H9 (cell line): ENCODE measurements around the gene CHST2. TPM values are rescaled to one million over a fixed set of nuclear protein-coding genes. Genes with fewer than 3 reads are reported as not detected.

Experiments
- DNase-seq: peaks from one replicate; pipeline ENCODE4 v3.0.0-alpha.2; 2017
- H2AFZ ChIP-seq: one replicate; pipeline ENCODE4 v1.6.1; 2013; ENCODE audit warnings: mild to moderate bottlenecking, low read length, control low read depth, moderate library complexity
- H2AK5ac ChIP-seq: 2 replicates; pipeline ENCODE4 v1.6.1; 2013; ENCODE audit warnings: low read length, control low read depth, mixed read lengths; ENCODE audit not compliant: insufficient read length
- H2BK120ac ChIP-seq: one replicate; pipeline ENCODE4 v1.6.1; 2013; ENCODE audit warnings: low read depth, mild to moderate bottlenecking, low read length, control low read depth, inconsistent platforms; ENCODE audit not compliant: poor library complexity, severe bottlenecking
- H2BK12ac ChIP-seq: 2 replicates; pipeline ENCODE4 v1.6.1; 2013; ENCODE audit warnings: low read length, control low read depth, mixed read lengths, low read depth; ENCODE audit not compliant: insufficient read length
- H2BK15ac ChIP-seq: 2 replicates; pipeline ENCODE4 v1.6.1; 2013; ENCODE audit warnings: low read depth, low read length, control low read depth
- H2BK20ac ChIP-seq: one replicate; pipeline ENCODE4 v1.6.1; 2013; ENCODE audit warnings: low read depth, mild to moderate bottlenecking, low read length, control low read depth, inconsistent platforms; ENCODE audit not compliant: poor library complexity, severe bottlenecking
- H2BK5ac ChIP-seq: 2 replicates; pipeline ENCODE4 v1.6.1; 2013; ENCODE audit warnings: low read length, control low read depth, mixed read lengths; ENCODE audit not compliant: insufficient read length
- H3K14ac ChIP-seq: 2 replicates; pipeline ENCODE4 v1.6.1; 2013; ENCODE audit warnings: low read length, control low read depth; ENCODE audit not compliant: insufficient read depth
- H3K18ac ChIP-seq: 2 replicates; pipeline ENCODE4 v1.6.1; 2013; ENCODE audit warnings: low read depth, mild to moderate bottlenecking, mixed read lengths, low read length, control low read depth; ENCODE audit not compliant: insufficient read length
- H3K23ac ChIP-seq: 2 replicates; pipeline ENCODE4 v1.6.1; 2013; ENCODE audit warnings: low read length, control low read depth, mixed read lengths, low read depth; ENCODE audit not compliant: insufficient read length
- H3K23me2 ChIP-seq: 2 replicates; pipeline ENCODE4 v1.6.1; 2013; ENCODE audit warnings: low read depth, mild to moderate bottlenecking, mixed read lengths, low read length, control low read depth; ENCODE audit not compliant: insufficient read length, poor library complexity, severe bottlenecking
- H3K27ac ChIP-seq: 2 replicates; pipeline ENCODE4 v1.5.1; 2013; ENCODE audit warnings: low read length, control low read depth, mixed read lengths, low read depth; ENCODE audit not compliant: insufficient read length
- H3K27me3 ChIP-seq: 2 replicates; pipeline ENCODE4 v1.6.1; 2013; ENCODE audit warnings: low read length, control low read depth, inconsistent platforms; ENCODE audit not compliant: insufficient read depth
- H3K4ac ChIP-seq: 2 replicates; pipeline ENCODE4 v1.6.1; 2013; ENCODE audit warnings: low read depth, mild to moderate bottlenecking, control low read depth, inconsistent platforms, low read length, moderate library complexity
- H3K4me1 ChIP-seq: 2 replicates; pipeline ENCODE4 v1.6.1; 2013; ENCODE audit warnings: low read length, control low read depth, inconsistent platforms; ENCODE audit not compliant: insufficient read depth
- H3K4me2 ChIP-seq: 2 replicates; pipeline ENCODE4 v1.6.1; 2013; ENCODE audit warnings: low read length, control low read depth, mixed read lengths; ENCODE audit not compliant: insufficient read length, insufficient read depth
- H3K56ac ChIP-seq: 2 replicates; pipeline ENCODE4 v1.6.1; 2013; ENCODE audit warnings: low read depth, mild to moderate bottlenecking, mixed read lengths, low read length, control low read depth; ENCODE audit not compliant: insufficient read length
- H3K79me1 ChIP-seq: 2 replicates; pipeline ENCODE4 v1.6.1; 2013; ENCODE audit warnings: low read depth, mild to moderate bottlenecking, moderate library complexity, low read length, control low read depth, inconsistent platforms; ENCODE audit not compliant: insufficient read depth, poor library complexity, severe bottlenecking
- H3K79me2 ChIP-seq: 2 replicates; pipeline ENCODE4 v1.6.1; 2013; ENCODE audit warnings: low read length, control low read depth, inconsistent platforms; ENCODE audit not compliant: insufficient read depth
- H3K9ac ChIP-seq: 2 replicates; pipeline ENCODE4 v1.6.1; 2013; ENCODE audit warnings: low read length, control low read depth, mixed read lengths; ENCODE audit not compliant: insufficient read length; ENCODE audit errors: extremely low read depth
- H3K9me3 ChIP-seq: one replicate; pipeline ENCODE4 v1.6.1; 2013; ENCODE audit warnings: low read depth, low read length, inconsistent platforms; ENCODE audit not compliant: control insufficient read depth
- H3T11ph ChIP-seq: one replicate; pipeline ENCODE4 v1.6.1; 2013; ENCODE audit warnings: mild to moderate bottlenecking, low read length, control low read depth, inconsistent platforms
- H4K20me1 ChIP-seq: one replicate; pipeline ENCODE4 v1.6.1; 2013; ENCODE audit not compliant: control insufficient read depth, insufficient read length, insufficient read depth
- H4K5ac ChIP-seq: 2 replicates; pipeline ENCODE4 v1.6.1; 2013; ENCODE audit warnings: low read depth, mild to moderate bottlenecking, mixed read lengths, low read length, control low read depth; ENCODE audit not compliant: insufficient read length
- H4K8ac ChIP-seq: replicated peaks from 2 replicates; pipeline ENCODE4 v1.6.1; 2013; ENCODE audit warnings: low read length, control low read depth, mixed read lengths, low read depth; ENCODE audit not compliant: insufficient read length
- H4K91ac ChIP-seq: 2 replicates; pipeline ENCODE4 v1.6.1; 2013; ENCODE audit warnings: low read depth, mild to moderate bottlenecking, moderate library complexity, mixed read lengths, low read length, control low read depth; ENCODE audit not compliant: insufficient read length
- H3K27ac Mint-ChIP-seq, 3 experiments: 2 replicates in 2 of 3; 3 replicates in 1 of 3; pipeline ENCODE4 v1.8.0; 2020 to 2021; ENCODE audit warnings: mixed read lengths in 3 of 3, mild to moderate bottlenecking in 1 of 3, moderate library complexity in 1 of 3
- H3K27me3 Mint-ChIP-seq: 2 replicates; pipeline ENCODE4 v1.8.0; 2021; ENCODE audit warnings: low read depth, mild to moderate bottlenecking, moderate library complexity, mixed read lengths
- H3K36me3 Mint-ChIP-seq, 3 experiments: 2 replicates in 2 of 3; 3 replicates in 1 of 3; pipeline ENCODE4 v1.8.0; 2020 to 2021; ENCODE audit warnings: low read depth in 3 of 3, mixed read lengths in 3 of 3; ENCODE audit not compliant: insufficient read depth in 1 of 3
- H3K4me1 Mint-ChIP-seq, 2 experiments: 2 replicates each; pipeline ENCODE4 v1.8.0; 2020; ENCODE audit warnings: mixed read lengths in 2 of 2
- H3K4me3 Mint-ChIP-seq, 2 experiments: 2 replicates in 1 of 2; 3 replicates in 1 of 2; pipeline ENCODE4 v1.8.0; 2020 to 2021; ENCODE audit warnings: mild to moderate bottlenecking in 2 of 2, mixed read lengths in 2 of 2, moderate library complexity in 1 of 2
- H3K9me3 Mint-ChIP-seq, 2 experiments: 2 replicates in 1 of 2; 3 replicates in 1 of 2; pipeline ENCODE4 v1.8.0; 2020; ENCODE audit warnings: mild to moderate bottlenecking in 2 of 2, mixed read lengths in 2 of 2, moderate library complexity in 1 of 2
- CTCF ChIP-seq: fragments of 200-600 bp; sonication (generic); conservative IDR thresholded peaks from 3 replicates; pipeline ENCODE4 v1.8.0; 2021; ENCODE audit warnings: antibody characterized with exemption, mild to moderate bottlenecking
- WGBS: extraction: QIAGEN DNeasy Blood & Tissue Kit; methylation state at CpG from one replicate; pipeline ENCODE4 v1.1.7; 2013; ENCODE audit warnings: missing lambda C conversion rate, low lambda C conversion rate, mixed read lengths; ENCODE audit not compliant: insufficient read length; ENCODE audit errors: extremely low coverage; 5-methylcytosine and 5-hydroxymethylcytosine counted together
- total RNA-seq: library from RNA; stranded (reverse); gene quantifications from 2 replicates; pipeline ENCODE4 v1.2.1, GENCODE V29; 2021

CHST2 gene
- total RNA-seq, 1 experiment from 2014 or later, result 5.8 TPM

GRCh38 chr3:143089965-143090364, 29.6 kb upstream of the CHST2 start:
- H3K56ac ChIP-seq, result no peak overlapping the region
- no peaks in the 10 kb centered on the region for H3K79me1 ChIP-seq
- H4K91ac ChIP-seq, result no peak overlapping the region
- no peak overlapping the region for H3K18ac ChIP-seq
- H3K4me2 ChIP-seq, result no peak overlapping the region
- H3K14ac ChIP-seq, result no peak overlapping the region
- no peaks in the 10 kb centered on the region for H3K79me2 ChIP-seq
- no peak overlapping the region for H3K4ac ChIP-seq
- H4K5ac ChIP-seq, result no peak overlapping the region
- H4K20me1 ChIP-seq, result no peaks in the 10 kb centered on the region
- H3K4me1 Mint-ChIP-seq, result peaks cover 0 to 3% of the 10 kb centered on the region in 2 experiments; a peak in 1 of 4 replicates
- H3K23me2 ChIP-seq, result no peaks in the 10 kb centered on the region
- H3K9me3 Mint-ChIP-seq, result peaks cover 14 to 18% of the 10 kb centered on the region in 2 experiments
- H2BK120ac ChIP-seq, result no peak overlapping the region
- H3K9me3 ChIP-seq, result no peaks in the 10 kb centered on the region
- no peaks in the 10 kb centered on the region for H3K27me3 ChIP-seq
- peaks cover 3 to 11% (median 6%) of the 10 kb centered on the region in 3 experiments for H3K36me3 Mint-ChIP-seq
- H3T11ph ChIP-seq, result no peak overlapping the region
- no peak for DNase-seq
- H2BK12ac ChIP-seq, result no peak overlapping the region
- H3K4me3 Mint-ChIP-seq, result no peak overlapping the region
- no peaks in the 10 kb centered on the region for H3K27me3 Mint-ChIP-seq
- H3K4me1 ChIP-seq, result no peaks in the 10 kb centered on the region
- H3K27ac ChIP-seq, result no peak overlapping the region
- no CpG with 5 or more reads among the region's 4 CpGs for WGBS
- no peak overlapping the region for H4K8ac ChIP-seq
- no peak overlapping the region for H2AK5ac ChIP-seq
- TF ChIP-seq CTCF, result no peak
- H3K9ac ChIP-seq, result no peak overlapping the region
- H2BK5ac ChIP-seq, result no peak overlapping the region
- H3K23ac ChIP-seq, result no peak overlapping the region
- H2BK20ac ChIP-seq, result no peak overlapping the region
- H2BK15ac ChIP-seq, result no peak overlapping the region
- H3K27ac Mint-ChIP-seq, result no peak overlapping the region
- H2AFZ ChIP-seq, result no peak overlapping the region
